Breast epithelium (tissue), 4 donors: ENCODE data around the gene MPO. TPM values are rescaled to one million over a fixed set of nuclear protein-coding genes. Genes with fewer than 3 reads are reported as not detected.

Experiments used
- DNase-seq, 2 donors: peaks; one replicate each; pipeline ENCODE4 v3.0.0-alpha.2; 2019; ENCODE audit warnings: low spot score in 2 of 2
- H3K27ac ChIP-seq, 2 donors: fragments of 200-600 bp; sonication (generic) in 1 of 2; one replicate each; pipeline ENCODE4 v1.5.1; 2016 to 2019; ENCODE audit warnings: mild to moderate bottlenecking in 1 of 2
- H3K27me3 ChIP-seq, 2 donors: fragments of 200-600 bp; sonication (generic) in 1 of 2; one replicate each; pipeline versions ENCODE4 v1.5.1 to v1.6.0; 2017 to 2019; ENCODE audit warnings: control low read depth in 1 of 2, mild to moderate bottlenecking in 1 of 2
- H3K36me3 ChIP-seq: fragments of 200-600 bp; one replicate; pipeline ENCODE4 v1.5.1; 2019
- H3K4me1 ChIP-seq, 2 donors: fragments of 200-600 bp; sonication (generic); one replicate each; pipeline ENCODE4 v1.5.1; 2016 to 2019; ENCODE audit warnings: control low read depth in 1 of 2
- H3K4me3 ChIP-seq, 3 donors: fragments of 200-600 bp; sonication (generic); 1 replicate in 2 of 3; 2 replicates in 1 of 3; pipeline ENCODE4 v1.5.1; 2016 to 2019; ENCODE audit warnings: mild to moderate bottlenecking in 3 of 3, moderate library complexity in 2 of 3
- H3K9me3 ChIP-seq, 2 donors: fragments of 200-600 bp; sonication (generic) in 1 of 2; one replicate each; pipeline ENCODE4 v1.5.1; 2016 to 2019; ENCODE audit warnings: control low read depth in 1 of 2
- CTCF ChIP-seq, 3 donors: fragments of 450-650 bp; IDR thresholded peaks; one replicate each; pipeline ENCODE4 v1.5.1; 2016 to 2017; ENCODE audit warnings: antibody characterized with exemption in 3 of 3, mild to moderate bottlenecking in 3 of 3, moderate library complexity in 3 of 3
- POLR2A ChIP-seq: fragments of 450-650 bp; IDR thresholded peaks from one replicate; pipeline ENCODE4 v1.6.1; 2016; ENCODE audit warnings: antibody characterized with exemption, mild to moderate bottlenecking, moderate library complexity
- POLR2AphosphoS5 ChIP-seq, 3 donors: sonication (generic); formaldehyde crosslinking; IDR thresholded peaks; one replicate each; pipeline ENCODE4 v1.6.1; 2017; ENCODE audit warnings: antibody characterized with exemption in 3 of 3
- intact Hi-C: fragments of 100-400 bp; cut with DNase I; formaldehyde crosslinking; loops from one replicate; pipeline ENCODE4 v1.15.1; 2023; ENCODE audit warnings: low total_unique reads
- total RNA-seq, 3 donors: library from RNA; depleted of rRNA; stranded (reverse); fragments of >200 nt; gene quantifications; one replicate each; pipeline ENCODE4 v1.1.0, GENCODE V29; 2016

The MPO gene
- total RNA-seq, 3 donors from 2014 or later, result 0.16 TPM; not detected in 2

- Histone ChIP-seq H3K27ac (no peak overlapping the region), H3K4me3 (no peak overlapping the region), H3K9me3 (no peaks in the 10 kb centered on the region), H3K36me3 (no peaks in the 10 kb centered on the region), H3K4me1 (no peaks in the 10 kb centered on the region), H3K27me3 (no peaks in the 10 kb centered on the region)
- TF ChIP-seq CTCF (IDR thresholded peaks at IDR 0.05), result no peak
- no peak for TF ChIP-seq POLR2AphosphoS5 (IDR thresholded peaks at IDR 0.05)
- TF ChIP-seq POLR2A, result no peak
- intact Hi-C loops, result no loop called here
- DNase-seq, result no peak
Observed at GRCh38 chr17:58314706-58315015, 33.9 kb upstream of the MPO start.

- DNase-seq, result no peak
- intact Hi-C loops, result no loop called here
- TF ChIP-seq CTCF (IDR thresholded peaks at IDR 0.05) (no peak), POLR2AphosphoS5 (IDR thresholded peaks at IDR 0.05) (no peak), POLR2A (no peak)
- Histone ChIP-seq H3K27ac (no peak overlapping the region), H3K9me3 (no peaks in the 10 kb centered on the region), H3K36me3 (no peaks in the 10 kb centered on the region), H3K4me1 (no peaks in the 10 kb centered on the region), H3K4me3 (no peak overlapping the region), H3K27me3 (no peaks in the 10 kb centered on the region)
Observed at GRCh38 chr17:58313815-58314705, 33.3 kb upstream of the MPO start.

DNA sequence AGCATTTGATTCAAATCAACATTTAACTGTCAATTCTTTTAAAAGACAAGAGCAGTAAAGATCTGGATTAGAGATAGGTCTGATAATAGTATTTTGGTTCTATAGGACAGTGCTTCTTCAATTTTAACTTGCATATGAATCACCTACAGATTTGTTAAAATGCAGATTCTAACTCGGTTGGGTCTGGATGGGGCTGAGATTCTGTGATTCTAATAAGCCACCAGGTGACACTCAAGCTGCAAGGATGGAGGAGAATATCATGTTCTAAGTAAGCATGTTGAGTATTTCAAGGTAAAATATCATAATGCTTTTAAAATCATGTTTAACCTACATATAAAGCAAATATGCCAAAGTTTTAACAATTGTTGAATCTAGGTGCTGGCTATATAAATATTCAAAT is 32.1 kb upstream of the MPO start:
- Histone ChIP-seq H3K4me3 (no peak overlapping the region), H3K27ac (no peak overlapping the region), H3K36me3 (no peaks in the 10 kb centered on the region), H3K9me3 (no peaks in the 10 kb centered on the region), H3K4me1 (no peaks in the 10 kb centered on the region), H3K27me3 (no peaks in the 10 kb centered on the region)
- TF ChIP-seq POLR2A (no peak), POLR2AphosphoS5 (IDR thresholded peaks at IDR 0.05) (no peak), CTCF (IDR thresholded peaks at IDR 0.05) (no peak)
- intact Hi-C loops, result no loop called here
- no peak for DNase-seq

GRCh38 chr17:58312021-58312630 is 31.4 kb upstream of the MPO start:
- Histone ChIP-seq H3K4me3 (no peak overlapping the region), H3K9me3 (no peaks in the 10 kb centered on the region), H3K27ac (no peak overlapping the region), H3K27me3 (no peaks in the 10 kb centered on the region), H3K36me3 (no peaks in the 10 kb centered on the region), H3K4me1 (no peaks in the 10 kb centered on the region)
- peak; percentile 12 to 50 for DNase-seq
- intact Hi-C loops, result no loop called here
- TF ChIP-seq POLR2AphosphoS5 (IDR thresholded peaks at IDR 0.05), result no peak
- no peak for TF ChIP-seq POLR2A
- no peak for TF ChIP-seq CTCF (IDR thresholded peaks at IDR 0.05)

DNA sequence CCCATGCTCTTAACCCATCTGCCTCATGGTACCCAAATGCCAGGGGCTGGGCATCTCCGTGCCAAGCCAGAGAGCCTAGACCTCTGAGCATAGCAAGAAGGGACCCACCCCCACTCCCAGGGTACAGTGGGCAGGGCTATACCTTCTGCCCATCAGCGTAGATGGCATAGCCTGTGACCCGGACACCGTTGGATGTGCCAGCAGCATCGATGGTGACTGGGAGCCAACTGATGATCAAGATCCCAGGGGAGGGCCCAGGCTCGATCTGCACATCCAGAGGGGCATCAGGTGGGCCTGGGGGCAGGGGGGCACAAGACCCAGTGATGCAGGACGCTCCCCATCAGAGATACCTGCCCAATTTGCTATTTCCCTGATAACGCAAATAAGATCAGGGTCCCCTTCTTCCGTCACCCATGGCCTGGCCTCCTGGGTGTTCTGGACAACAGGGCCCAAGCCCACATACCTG is 30.7 kb upstream of the MPO start:
- Histone ChIP-seq H3K36me3 (no peaks in the 10 kb centered on the region), H3K9me3 (no peaks in the 10 kb centered on the region), H3K27me3 (no peaks in the 10 kb centered on the region), H3K4me3 (no peak overlapping the region), H3K27ac (no peak overlapping the region), H3K4me1 (no peaks in the 10 kb centered on the region)
- no peak for TF ChIP-seq POLR2AphosphoS5 (IDR thresholded peaks at IDR 0.05)
- DNase-seq, result peak in 1 of 2 donors; percentile 11
- intact Hi-C loops, result no loop called here
